Hematopoietic multipotent progenitor cell treated with erythropoietin and hydrocortisone succinate and interleukin-3 and kit ligand, for 4 days (in vitro differentiated cells): ENCODE data around the gene SIGLEC15.
A peak's percentile ranks its signal among the peaks of the same experiment; 100 is the strongest.
"Not testable (repeated sequence)": the region's sequence is repeated elsewhere in the genome, so short reads cannot be mapped to it uniquely, and the experiment has no call there.

Source experiments
- DNase-seq: peaks from one replicate; pipeline ENCODE4 v3.0.0-alpha.2; 2015

Gene SIGLEC15

GRCh38 chr18:45847119-45847518 lies 21.6 kb downstream of the SIGLEC15 start:
- DNase-seq, result no peak

- not testable (repeated sequence) for DNase-seq
Measured at GRCh38 chr18:45848643-45849042, 23.2 kb downstream of the SIGLEC15 start.

GRCh38 chr18:45849529-45849928 lies 24.1 kb downstream of the SIGLEC15 start:
- DNase-seq, result no peak

- no peak for DNase-seq
Measured at GRCh38 chr18:45850021-45850420, 24.5 kb downstream of the SIGLEC15 start.

GRCh38 chr18:45851161-45851925 lies 25.9 kb downstream of the SIGLEC15 start:
- no peak for DNase-seq

GRCh38 chr18:45852631-45853030 lies 27.2 kb downstream of the SIGLEC15 start:
- peak; percentile 48 for DNase-seq

GRCh38 chr18:45854036-45854586 lies 28.6 kb downstream of the SIGLEC15 start:
- DNase-seq, result no peak

GRCh38 chr18:45856531-45856930 lies 31.1 kb downstream of the SIGLEC15 start:
- DNase-seq, result no peak

GRCh38 chr18:45859334-45859733 lies 33.9 kb downstream of the SIGLEC15 start:
- no peak for DNase-seq

GRCh38 chr18:45860492-45860891 lies 35.0 kb downstream of the SIGLEC15 start:
- DNase-seq, result no peak

GRCh38 chr18:45860971-45861370 lies 35.5 kb downstream of the SIGLEC15 start:
- DNase-seq, result no peak

- no peak for DNase-seq
Measured at GRCh38 chr18:45861926-45862325, 36.5 kb downstream of the SIGLEC15 start.

GRCh38 chr18:45863469-45863868 lies 38.0 kb downstream of the SIGLEC15 start:
- no peak for DNase-seq

GRCh38 chr18:45864081-45864480 lies 38.6 kb downstream of the SIGLEC15 start:
- DNase-seq, result no peak

GRCh38 chr18:45865466-45865865 lies 40.0 kb downstream of the SIGLEC15 start:
- DNase-seq, result no peak

- DNase-seq, result no peak
Measured at GRCh38 chr18:45870419-45870818, 44.9 kb downstream of the SIGLEC15 start.

- DNase-seq, result no peak
Measured at GRCh38 chr18:45871431-45872084, 46.1 kb downstream of the SIGLEC15 start.

GRCh38 chr18:45874491-45875184 lies 49.2 kb downstream of the SIGLEC15 start:
- peak; percentile 43 for DNase-seq

- no peak for DNase-seq
Measured at GRCh38 chr18:45876161-45876560, 50.7 kb downstream of the SIGLEC15 start.

- no peak for DNase-seq
Measured at GRCh38 chr18:45877403-45877802, 51.9 kb downstream of the SIGLEC15 start.

- DNase-seq, result peak; percentile 79
Measured at GRCh38 chr18:45879681-45880655, 54.5 kb downstream of the SIGLEC15 start.

GRCh38 chr18:45880876-45881558 lies 55.5 kb downstream of the SIGLEC15 start:
- DNase-seq, result no peak
